Keratinocyte (primary cell): ENCODE measurements around the gene CIB1.

Experiments
- EZH2 ChIP-seq: IDR thresholded peaks from one replicate; pipeline ENCODE4 v1.6.1; 2012; ENCODE audit warnings: inconsistent platforms, mild to moderate bottlenecking, low read length, moderate library complexity
- TF ChIP-seq, protein P1 (sequence below), 3 experiments: IDR thresholded peaks in 1 of 3; conservative IDR thresholded peaks in 1 of 3; optimal IDR thresholded peaks in 1 of 3; 2 replicates in 2 of 3; 3 replicates in 1 of 3; pipeline versions ENCODE3 to v1.5.1; 2011; ENCODE audit warnings: low read length in 3 of 3, mild to moderate bottlenecking in 3 of 3, moderate library complexity in 2 of 3, control low read depth in 1 of 3, inconsistent platforms in 1 of 3; ENCODE audit not compliant: insufficient read depth in 2 of 3; ENCODE audit errors: extremely low read depth in 1 of 3

DNA sequence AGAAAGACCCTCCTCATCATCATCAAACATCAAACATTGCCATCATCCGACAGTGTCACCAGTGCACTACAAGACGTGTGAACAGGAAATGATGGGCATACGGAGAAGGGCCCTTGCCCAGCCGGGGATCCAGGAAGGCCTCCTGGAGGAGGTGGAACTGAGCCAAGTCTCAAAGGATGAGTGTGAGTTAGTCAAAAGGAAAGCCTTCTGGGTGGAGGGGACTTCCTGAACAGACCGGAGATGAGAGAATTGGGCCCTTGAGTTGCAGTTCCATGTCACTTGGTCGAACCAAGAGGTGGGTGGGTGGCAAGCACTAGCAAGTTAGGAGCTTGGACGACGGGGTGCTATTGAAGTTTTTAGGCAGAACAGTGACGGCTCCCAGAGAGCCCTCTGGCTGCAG lies 24.1 kb downstream of the CIB1 start:
- TF ChIP-seq, protein P1, sequence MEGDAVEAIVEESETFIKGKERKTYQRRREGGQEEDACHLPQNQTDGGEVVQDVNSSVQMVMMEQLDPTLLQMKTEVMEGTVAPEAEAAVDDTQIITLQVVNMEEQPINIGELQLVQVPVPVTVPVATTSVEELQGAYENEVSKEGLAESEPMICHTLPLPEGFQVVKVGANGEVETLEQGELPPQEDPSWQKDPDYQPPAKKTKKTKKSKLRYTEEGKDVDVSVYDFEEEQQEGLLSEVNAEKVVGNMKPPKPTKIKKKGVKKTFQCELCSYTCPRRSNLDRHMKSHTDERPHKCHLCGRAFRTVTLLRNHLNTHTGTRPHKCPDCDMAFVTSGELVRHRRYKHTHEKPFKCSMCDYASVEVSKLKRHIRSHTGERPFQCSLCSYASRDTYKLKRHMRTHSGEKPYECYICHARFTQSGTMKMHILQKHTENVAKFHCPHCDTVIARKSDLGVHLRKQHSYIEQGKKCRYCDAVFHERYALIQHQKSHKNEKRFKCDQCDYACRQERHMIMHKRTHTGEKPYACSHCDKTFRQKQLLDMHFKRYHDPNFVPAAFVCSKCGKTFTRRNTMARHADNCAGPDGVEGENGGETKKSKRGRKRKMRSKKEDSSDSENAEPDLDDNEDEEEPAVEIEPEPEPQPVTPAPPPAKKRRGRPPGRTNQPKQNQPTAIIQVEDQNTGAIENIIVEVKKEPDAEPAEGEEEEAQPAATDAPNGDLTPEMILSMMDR (optimal IDR thresholded peaks at IDR 0.05 in 1 of 3, IDR thresholded peaks at IDR 0.05 in 1 of 3, conservative IDR thresholded peaks at IDR 0.05 in 1 of 3; ENCODE audit: extremely low read depth in 1 of 3, insufficient read depth in 2 of 3, low read length in 3 of 3), result no peak
- no peak for TF ChIP-seq EZH2
